Mesothelial cell of epicardium (in vitro differentiated cells): Measurements from ENCODE around the gene RAP1B. TPM values are rescaled to one million over a fixed set of nuclear protein-coding genes. Genes with fewer than 3 reads are reported as not detected.
A peak's percentile ranks its signal among the peaks of the same experiment; 100 is the strongest.

ENCODE experiments used
- DNase-seq, 2 experiments: peaks; one replicate each; pipeline ENCODE4 v3.0.0; 2021; ENCODE audit warnings: low spot score in 2 of 2; ENCODE audit not compliant: unreplicated experiment in 2 of 2
- H3K27ac Mint-ChIP-seq: 2 replicates; pipeline ENCODE4 v1.8.0; 2021; ENCODE audit warnings: mixed read lengths
- H3K27me3 Mint-ChIP-seq: 2 replicates; pipeline ENCODE4 v1.8.0; 2021; ENCODE audit warnings: low read depth, mixed read lengths
- H3K36me3 Mint-ChIP-seq: 2 replicates; pipeline ENCODE4 v1.8.0; 2021; ENCODE audit warnings: mixed read lengths
- H3K4me1 Mint-ChIP-seq: 2 replicates; pipeline ENCODE4 v1.8.0; 2021; ENCODE audit warnings: mixed read lengths
- H3K4me3 Mint-ChIP-seq: 2 replicates; pipeline ENCODE4 v1.8.0; 2021; ENCODE audit warnings: mild to moderate bottlenecking, moderate library complexity, mixed read lengths
- H3K9me3 Mint-ChIP-seq: 2 replicates; pipeline ENCODE4 v1.8.0; 2021; ENCODE audit warnings: mixed read lengths
- CTCF ChIP-seq: fragments of 200-600 bp; sonication (generic); IDR thresholded peaks from one replicate; pipeline ENCODE4 v1.5.0; 2021; ENCODE audit warnings: antibody characterized with exemption; ENCODE audit not compliant: unreplicated experiment
- total RNA-seq: library from RNA; stranded (reverse); gene quantifications from 3 replicates; pipeline ENCODE4 v1.2.1, GENCODE V29; 2021

The RAP1B gene
- total RNA-seq, 1 donor from 2014 or later = 110 TPM

DNA sequence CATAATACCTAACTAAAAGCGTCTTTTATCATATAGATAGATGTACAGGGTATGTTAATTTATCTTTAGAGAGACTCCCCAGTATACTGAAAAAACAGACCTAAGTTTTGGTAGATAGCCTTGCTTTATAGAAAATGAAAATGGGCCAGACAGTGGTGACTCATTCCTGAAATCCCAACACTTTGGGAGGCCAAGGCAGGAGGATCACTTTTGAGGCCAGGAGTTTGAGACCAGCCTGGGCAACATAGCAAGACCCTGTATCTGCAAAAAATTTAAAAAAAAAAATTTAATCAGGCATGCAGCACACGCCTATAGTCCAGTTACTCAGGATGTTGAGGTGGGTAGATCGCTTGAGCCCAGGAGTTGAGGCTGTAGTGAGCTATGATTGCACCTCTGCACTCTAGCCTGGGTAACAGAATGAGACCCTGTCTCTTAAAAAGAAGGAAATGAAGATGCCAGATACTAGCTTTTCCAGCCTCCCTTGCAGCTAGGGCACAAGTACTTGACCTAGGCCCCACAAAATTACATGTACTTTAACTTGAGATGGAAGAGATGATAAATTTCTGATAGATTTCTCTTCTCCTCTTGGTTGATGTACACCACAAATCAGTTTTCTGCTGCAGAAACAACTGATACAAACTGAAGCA, 17.1 kb downstream of the RAP1B start:
- no peak for DNase-seq
- H3K36me3 Mint-ChIP-seq = peaks cover 43% of the 10 kb centered on the region
- H3K9me3 Mint-ChIP-seq = peaks cover 17% of the 10 kb centered on the region
- H3K27ac Mint-ChIP-seq = no peak overlapping the region
- no peak overlapping the region for H3K4me3 Mint-ChIP-seq
- H3K4me1 Mint-ChIP-seq = peaks cover 27% of the 10 kb centered on the region
- TF ChIP-seq CTCF = no peak
- no peaks in the 10 kb centered on the region for H3K27me3 Mint-ChIP-seq

DNA sequence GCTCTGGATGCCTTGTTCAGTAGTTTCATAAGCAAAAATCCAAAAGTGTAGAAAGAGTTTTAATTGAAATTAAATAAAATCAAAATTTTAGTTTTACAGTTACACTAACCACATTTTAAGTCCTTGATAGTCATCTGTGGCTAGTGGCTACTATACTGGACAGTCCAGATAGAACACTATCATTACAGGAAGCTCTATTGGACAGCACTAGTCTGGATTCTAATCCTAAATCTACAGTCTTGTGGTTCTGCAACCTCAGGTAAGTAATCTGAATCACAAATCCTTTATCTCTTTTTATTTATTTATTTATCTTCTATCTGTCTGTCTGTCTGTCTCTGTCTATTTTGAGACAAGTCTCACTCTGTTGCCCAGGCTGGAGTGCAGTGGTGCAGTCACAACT, 18.0 kb downstream of the RAP1B start:
- no peak for DNase-seq
- H3K36me3 Mint-ChIP-seq = peaks cover 37% of the 10 kb centered on the region
- TF ChIP-seq CTCF = no peak
- no peaks in the 10 kb centered on the region for H3K27me3 Mint-ChIP-seq
- no peak overlapping the region for H3K4me3 Mint-ChIP-seq
- peaks cover 17% of the 10 kb centered on the region for H3K9me3 Mint-ChIP-seq
- peak overlapping the region; percentile 50 for H3K27ac Mint-ChIP-seq
- peaks cover 30% of the 10 kb centered on the region for H3K4me1 Mint-ChIP-seq

GRCh38 chr12:68630050-68630449, 19.4 kb downstream of the RAP1B start:
- Mint-ChIP-seq H3K4me1 (peaks cover 42% of the 10 kb centered on the region), H3K9me3 (peaks cover 15% of the 10 kb centered on the region), H3K27ac (peak overlapping the region; percentile 79), H3K36me3 (peaks cover 34% of the 10 kb centered on the region), H3K27me3 (no peaks in the 10 kb centered on the region), H3K4me3 (no peak overlapping the region)
- DNase-seq = no peak
- TF ChIP-seq CTCF = no peak

DNA sequence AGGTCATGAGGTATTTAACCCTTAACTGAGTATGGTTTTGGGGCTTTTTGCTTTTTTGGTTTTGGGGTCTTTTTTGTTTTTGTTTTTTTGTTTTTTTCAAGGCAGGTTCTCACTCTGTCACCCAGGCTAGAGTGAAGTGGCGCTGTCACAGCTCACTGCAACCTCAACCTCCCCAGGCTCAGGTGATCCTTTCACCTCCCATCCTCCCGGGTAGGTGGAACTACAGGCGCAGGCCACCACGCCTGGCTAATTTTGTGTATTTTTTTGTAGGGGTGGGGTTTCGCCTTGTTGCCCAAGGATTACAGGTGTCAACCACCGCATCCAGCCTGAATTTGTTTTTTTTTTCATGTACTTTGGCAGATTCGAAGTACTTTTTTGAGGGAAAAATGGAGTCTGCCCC, 19.9 kb downstream of the RAP1B start:
- DNase-seq = no peak
- TF ChIP-seq CTCF = no peak
- Mint-ChIP-seq H3K9me3 (peaks cover 13% of the 10 kb centered on the region), H3K27me3 (no peaks in the 10 kb centered on the region), H3K27ac (no peak overlapping the region), H3K4me3 (no peak overlapping the region), H3K36me3 (peaks cover 29% of the 10 kb centered on the region), H3K4me1 (peaks cover 45% of the 10 kb centered on the region)

DNA sequence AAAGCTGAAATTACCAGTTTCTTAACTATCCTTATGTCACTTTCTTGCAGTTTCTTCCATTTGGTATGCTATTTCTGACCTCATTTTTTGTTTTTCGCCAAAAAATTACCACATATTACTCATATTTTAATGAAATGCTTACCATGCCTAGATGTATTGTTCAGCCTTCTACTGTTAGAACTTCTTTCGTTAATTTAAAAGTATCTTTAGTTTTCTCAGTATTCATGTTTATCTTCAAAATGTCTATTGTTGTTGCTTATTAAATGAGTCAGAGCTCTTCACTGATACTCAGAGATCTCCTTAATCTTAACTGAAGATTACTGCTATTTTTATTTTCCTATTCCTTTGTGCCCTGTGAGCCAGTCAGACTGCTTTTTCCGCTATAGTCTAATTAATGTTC, 20.5 kb downstream of the RAP1B start:
- no peak for TF ChIP-seq CTCF
- H3K27me3 Mint-ChIP-seq = no peaks in the 10 kb centered on the region
- H3K27ac Mint-ChIP-seq = peak overlapping the region; percentile 86
- H3K9me3 Mint-ChIP-seq = peaks cover 13% of the 10 kb centered on the region
- peaks cover 25% of the 10 kb centered on the region for H3K36me3 Mint-ChIP-seq
- no peak overlapping the region for H3K4me3 Mint-ChIP-seq
- no peak for DNase-seq
- peaks cover 49% of the 10 kb centered on the region for H3K4me1 Mint-ChIP-seq

- Mint-ChIP-seq H3K27me3 (no peaks in the 10 kb centered on the region), H3K9me3 (peaks cover 1% of the 10 kb centered on the region), H3K4me3 (no peak overlapping the region), H3K4me1 (peaks cover 52% of the 10 kb centered on the region), H3K27ac (peak overlapping the region; percentile 70), H3K36me3 (peaks cover 13% of the 10 kb centered on the region)
- no peak for TF ChIP-seq CTCF
- DNase-seq = no peak
Measured at GRCh38 chr12:68632486-68632885, 21.8 kb downstream of the RAP1B start.
